Measurements from ENCODE around the gene SRPK2. TPM values are rescaled to one million over a fixed set of nuclear protein-coding genes. Genes with fewer than 3 reads are reported as not detected.
"Not testable (repeated sequence)": the region's sequence is repeated elsewhere in the genome, so short reads cannot be mapped to it uniquely, and the experiment has no call there.

SRPK2 gene
- total and polyA plus RNA-seq, 8 donors: 7.6 to 109 (median 24.4) TPM

DNA sequence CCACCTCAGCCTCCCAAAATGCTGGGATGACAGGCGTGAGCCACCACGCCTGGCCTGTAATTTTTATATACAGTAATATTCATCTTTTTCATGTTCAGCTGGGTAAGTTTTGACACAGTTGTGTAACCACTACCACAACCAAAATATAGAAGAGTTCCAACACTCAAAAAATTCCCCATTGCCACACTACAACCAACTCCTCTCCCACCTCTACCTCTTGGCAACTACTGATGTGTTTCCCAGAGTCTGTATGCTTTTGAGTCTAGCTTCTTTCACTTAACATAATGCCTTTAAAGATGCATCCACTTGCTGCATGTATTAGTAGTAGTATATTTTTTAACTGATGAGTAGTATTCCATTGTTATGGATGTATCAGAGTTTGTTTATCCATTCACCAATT lies 90.7 kb downstream of the SRPK2 start:
- TF ChIP-seq POLR2A (IDR thresholded peaks at IDR 0.05) (no peak), EP300 (IDR thresholded peaks at IDR 0.05) (no peak), POLR2AphosphoS5 (IDR thresholded peaks at IDR 0.05) (no peak)
- TF ChIP-seq, protein P1, sequence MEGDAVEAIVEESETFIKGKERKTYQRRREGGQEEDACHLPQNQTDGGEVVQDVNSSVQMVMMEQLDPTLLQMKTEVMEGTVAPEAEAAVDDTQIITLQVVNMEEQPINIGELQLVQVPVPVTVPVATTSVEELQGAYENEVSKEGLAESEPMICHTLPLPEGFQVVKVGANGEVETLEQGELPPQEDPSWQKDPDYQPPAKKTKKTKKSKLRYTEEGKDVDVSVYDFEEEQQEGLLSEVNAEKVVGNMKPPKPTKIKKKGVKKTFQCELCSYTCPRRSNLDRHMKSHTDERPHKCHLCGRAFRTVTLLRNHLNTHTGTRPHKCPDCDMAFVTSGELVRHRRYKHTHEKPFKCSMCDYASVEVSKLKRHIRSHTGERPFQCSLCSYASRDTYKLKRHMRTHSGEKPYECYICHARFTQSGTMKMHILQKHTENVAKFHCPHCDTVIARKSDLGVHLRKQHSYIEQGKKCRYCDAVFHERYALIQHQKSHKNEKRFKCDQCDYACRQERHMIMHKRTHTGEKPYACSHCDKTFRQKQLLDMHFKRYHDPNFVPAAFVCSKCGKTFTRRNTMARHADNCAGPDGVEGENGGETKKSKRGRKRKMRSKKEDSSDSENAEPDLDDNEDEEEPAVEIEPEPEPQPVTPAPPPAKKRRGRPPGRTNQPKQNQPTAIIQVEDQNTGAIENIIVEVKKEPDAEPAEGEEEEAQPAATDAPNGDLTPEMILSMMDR (IDR thresholded peaks at IDR 0.05): no peak
- Histone ChIP-seq H3K27me3 (no peaks in the 10 kb centered on the region), H3K9me3 (no peaks in the 10 kb centered on the region), H3K36me3 (no peaks in the 10 kb centered on the region), H3K4me1 (peaks cover 0 to 17% (median 0%) of the 10 kb centered on the region in 4 donors), H3K4me3 (no peak overlapping the region), H3K27ac (no peak overlapping the region)
- WGBS, 5 donors: 95 to 100% (median 98%) methylated on average over 2 of the region's 2 CpGs
- DNase-seq: no peak
- intact Hi-C loops (cut with DNase I; ENCODE audit: low total_unique reads): no loop called here

DNA sequence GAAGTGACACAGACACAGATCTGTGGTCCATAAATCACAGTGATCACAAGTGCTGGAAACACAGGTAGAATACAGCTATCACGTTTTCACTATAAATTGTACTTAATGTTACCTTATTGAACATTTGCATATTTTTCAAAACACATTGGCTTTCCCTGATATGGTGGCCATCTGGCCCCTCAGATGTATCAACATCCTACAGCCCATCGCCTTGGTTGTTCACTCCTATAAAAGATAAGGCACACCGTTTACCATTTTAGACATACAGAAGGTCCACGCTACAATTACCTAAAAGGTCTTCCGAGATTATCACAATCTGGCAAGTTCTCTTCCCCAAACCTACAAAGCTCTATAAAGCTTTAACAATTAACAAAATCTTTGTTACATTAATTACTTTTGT lies 91.4 kb downstream of the SRPK2 start:
- no peak for DNase-seq
- Histone ChIP-seq H3K27ac (no peak overlapping the region), H3K4me3 (no peak overlapping the region), H3K27me3 (no peaks in the 10 kb centered on the region), H3K9me3 (no peaks in the 10 kb centered on the region), H3K4me1 (peaks cover 0 to 17% (median 0%) of the 10 kb centered on the region in 4 donors), H3K36me3 (no peaks in the 10 kb centered on the region)
- 86 to 95% (median 91%) methylated on average over 5 of the region's 5 CpGs for WGBS, 5 donors
- intact Hi-C loops (cut with DNase I; ENCODE audit: low total_unique reads): no loop called here
- TF ChIP-seq, protein P1 (IDR thresholded peaks at IDR 0.05): no peak
- TF ChIP-seq EP300 (IDR thresholded peaks at IDR 0.05) (no peak), POLR2A (IDR thresholded peaks at IDR 0.05) (no peak), POLR2AphosphoS5 (IDR thresholded peaks at IDR 0.05) (no peak)

DNA sequence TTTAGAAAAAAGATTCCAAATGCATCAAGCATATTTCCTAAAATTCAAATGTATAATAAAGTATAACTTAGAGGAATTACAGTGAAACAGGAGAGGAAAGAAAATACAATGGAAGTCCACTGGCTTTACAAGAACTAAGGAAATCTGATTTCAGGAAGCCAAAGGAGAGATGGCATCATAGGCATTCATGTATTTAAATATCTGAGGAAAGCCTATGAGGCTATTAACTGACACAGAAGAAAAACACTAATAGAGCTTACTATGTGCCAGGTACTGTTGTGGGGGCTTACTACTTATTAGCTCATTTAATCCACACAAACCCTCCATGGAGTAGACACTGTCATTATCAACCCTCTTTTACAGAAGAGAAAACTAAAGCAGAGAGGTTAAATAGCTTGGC lies 92.2 kb downstream of the SRPK2 start:
- no peak overlapping the region for H3K27ac ChIP-seq
- peaks cover 0 to 17% (median 0%) of the 10 kb centered on the region in 4 donors for H3K4me1 ChIP-seq
- no peak overlapping the region for H3K4me3 ChIP-seq
- no peaks in the 10 kb centered on the region for H3K27me3 ChIP-seq
- no peaks in the 10 kb centered on the region for H3K9me3 ChIP-seq
- DNase-seq: no peak
- intact Hi-C loops (cut with DNase I; ENCODE audit: low total_unique reads): no loop called here
- TF ChIP-seq EP300 (IDR thresholded peaks at IDR 0.05): no peak
- no peaks in the 10 kb centered on the region for H3K36me3 ChIP-seq

DNA sequence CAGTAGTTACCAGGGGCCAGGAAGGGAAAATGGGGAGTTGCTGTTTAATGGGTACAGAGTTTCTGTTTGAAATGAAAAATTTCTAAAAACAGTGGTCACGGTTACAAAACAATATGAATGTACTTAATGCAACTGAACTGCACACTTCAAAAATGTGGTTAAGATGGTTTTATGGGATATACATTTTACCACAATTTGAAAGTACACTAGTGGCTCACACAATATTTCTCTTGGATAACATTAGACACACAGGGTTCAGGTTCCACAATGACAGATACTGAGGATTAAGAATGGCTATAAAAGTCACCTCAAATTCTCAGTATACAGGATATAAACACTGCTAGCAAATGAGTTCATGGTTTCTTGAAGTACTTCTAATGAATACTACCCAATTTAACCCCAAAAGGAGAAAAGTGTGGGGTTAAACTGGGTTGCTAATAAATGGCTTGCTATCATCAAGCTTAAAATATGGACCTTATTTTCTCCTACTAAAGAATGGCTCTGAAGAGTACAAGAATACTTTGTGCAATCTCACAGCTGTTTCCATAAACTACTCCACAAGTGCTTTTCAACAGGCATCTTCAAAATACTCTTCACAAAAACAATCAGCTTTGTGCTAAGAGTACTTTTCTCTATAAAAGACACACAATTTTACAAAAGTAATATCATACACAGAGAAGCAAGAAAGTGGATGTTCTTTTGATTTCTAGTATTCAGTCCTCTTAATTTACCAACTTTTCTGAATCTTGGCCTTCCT lies 92.9 kb downstream of the SRPK2 start:
- Histone ChIP-seq H3K4me1 (peaks cover 0 to 17% (median 0%) of the 10 kb centered on the region in 4 donors), H3K36me3 (no peaks in the 10 kb centered on the region), H3K27me3 (no peaks in the 10 kb centered on the region), H3K4me3 (no peak overlapping the region), H3K27ac (no peak overlapping the region), H3K9me3 (no peaks in the 10 kb centered on the region)
- no peak for DNase-seq
- 88 to 95% (median 94%) methylated on average over 1 of the region's 1 CpG for WGBS, 5 donors
- TF ChIP-seq EP300 (IDR thresholded peaks at IDR 0.05): no peak
- intact Hi-C loops (cut with DNase I; ENCODE audit: low total_unique reads): no loop called here

DNA sequence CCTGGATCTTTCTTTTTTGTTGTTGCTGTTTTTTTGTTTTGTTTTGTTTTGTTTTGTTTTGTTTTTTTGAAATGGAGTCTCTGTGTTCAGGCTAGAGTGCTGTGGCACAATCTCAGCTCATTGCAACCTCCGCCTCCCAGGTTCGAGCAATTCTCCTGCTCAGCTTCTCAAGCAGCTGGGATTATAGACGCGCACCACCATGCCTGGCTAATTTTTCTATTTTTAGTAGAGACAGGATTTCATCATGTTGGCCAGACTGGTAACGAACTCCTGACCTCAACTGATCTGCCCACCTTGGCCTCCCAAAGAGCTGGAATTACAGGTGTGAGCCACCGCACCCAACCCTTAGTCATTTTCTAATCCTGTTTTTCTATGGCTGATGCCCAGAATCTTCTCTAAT lies 94.2 kb downstream of the SRPK2 start:
- intact Hi-C loops (cut with DNase I; ENCODE audit: low total_unique reads); H3K4me3 ChIP-seq; DNase-seq; H3K9me3 ChIP-seq; H3K27ac ChIP-seq; H3K27me3 ChIP-seq; H3K36me3 ChIP-seq: not testable (repeated sequence)
- H3K4me1 ChIP-seq: peaks cover 0 to 13% (median under 1%) of the 10 kb centered on the region in 4 donors
- WGBS, 5 donors: 86 to 98% (median 97%) methylated on average over 6 of the region's 6 CpGs

DNA sequence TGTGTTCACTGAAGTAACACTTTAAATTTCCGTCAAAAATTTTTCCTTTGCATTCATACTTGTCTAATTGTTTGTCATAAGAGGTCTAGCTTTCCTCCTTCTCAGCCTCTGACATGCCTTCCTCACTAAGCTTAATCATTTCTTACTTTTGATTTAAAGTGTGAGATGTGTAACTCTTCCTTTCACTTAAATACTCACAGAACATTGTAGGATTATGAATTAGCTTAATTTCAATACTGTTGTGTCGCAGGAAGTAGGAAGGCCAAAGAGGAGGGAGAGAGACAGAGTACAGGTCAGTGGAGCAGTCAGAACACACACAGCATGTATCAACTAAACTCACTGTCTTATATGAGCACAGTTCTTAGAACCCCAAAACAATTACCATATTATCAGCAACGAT lies 99.0 kb downstream of the SRPK2 start:
- no peak for DNase-seq
- H3K4me3 ChIP-seq: no peak overlapping the region
- TF ChIP-seq POLR2AphosphoS5 (IDR thresholded peaks at IDR 0.05) (no peak), POLR2A (IDR thresholded peaks at IDR 0.05) (no peak), EP300 (IDR thresholded peaks at IDR 0.05) (no peak)
- TF ChIP-seq, protein P1 (IDR thresholded peaks at IDR 0.05): no peak
- 63 to 70% (median 68%) methylated on average over 3 of the region's 3 CpGs for WGBS, 5 donors
- no peak overlapping the region for H3K27ac ChIP-seq
- no peaks in the 10 kb centered on the region for H3K36me3 ChIP-seq
- H3K4me1 ChIP-seq: peaks cover 0 to 6% (median 2%) of the 10 kb centered on the region in 4 donors
- H3K27me3 ChIP-seq: no peaks in the 10 kb centered on the region
- no peaks in the 10 kb centered on the region for H3K9me3 ChIP-seq
- intact Hi-C loops (cut with DNase I; ENCODE audit: low total_unique reads): no loop called here
